SK-N-SH treated with all-trans-retinoic acid at 6 μM for 48 hours (cell line): ENCODE measurements around the gene C10orf95.

Source experiments
- ATAC-seq: fragments of 200-7000 bp; cut with Tn5 transposase; 3 replicates; pipeline ENCODE4 v1.9.1; 2020; ENCODE audit warnings: mild to moderate bottlenecking, moderate library complexity
- ARNTL ChIP-seq: fragments of 450-650 bp; formaldehyde crosslinking; IDR thresholded peaks from 2 replicates; pipeline ENCODE4 v1.5.0; 2020; ENCODE audit warnings: low read depth, mild to moderate bottlenecking, moderate library complexity, borderline replicate concordance
- BACH2 ChIP-seq: fragments of 250-450 bp; sonication (Bioruptor Pico); IDR thresholded peaks from 2 replicates; pipeline ENCODE4 v1.9.0; 2021; ENCODE audit warnings: mild to moderate bottlenecking, borderline replicate concordance
- CREB5 ChIP-seq: fragments of 250-450 bp; sonication (Bioruptor Pico); IDR thresholded peaks from 2 replicates; pipeline ENCODE4 v1.5.1; 2020; ENCODE audit warnings: low read depth, mild to moderate bottlenecking, moderate library complexity
- CSDC2 ChIP-seq: fragments of 250-450 bp; sonication (Bioruptor Pico); IDR thresholded peaks from 2 replicates; pipeline ENCODE4 v1.5.0; 2020; ENCODE audit warnings: mild to moderate bottlenecking, moderate library complexity
- CSRNP3 ChIP-seq: fragments of 250-450 bp; sonication (Bioruptor Pico); IDR thresholded peaks from 2 replicates; pipeline ENCODE4 v1.5.1; 2021; ENCODE audit warnings: mild to moderate bottlenecking, moderate library complexity
- ESRRG ChIP-seq: fragments of 250-450 bp; sonication (Bioruptor Pico); IDR thresholded peaks from 2 replicates; pipeline ENCODE4 v1.6.1; 2021; ENCODE audit warnings: mild to moderate bottlenecking
- GLIS3 ChIP-seq: fragments of 250-450 bp; sonication (Bioruptor Pico); IDR thresholded peaks from 2 replicates; pipeline ENCODE4 v1.5.0; 2020; ENCODE audit warnings: mild to moderate bottlenecking, moderate library complexity
- ISL1 ChIP-seq: fragments of 250-450 bp; sonication (Bioruptor Pico); IDR thresholded peaks from 2 replicates; pipeline ENCODE4 v2.1.2; 2022; ENCODE audit warnings: mild to moderate bottlenecking, moderate library complexity
- POU6F1 ChIP-seq: fragments of 250-450 bp; sonication (Bioruptor Pico); IDR thresholded peaks from 2 replicates; pipeline ENCODE4 v1.8.0; 2021; ENCODE audit warnings: low read depth, mild to moderate bottlenecking, moderate library complexity, borderline replicate concordance
- PPARA ChIP-seq: fragments of 250-450 bp; sonication (Bioruptor Pico); IDR thresholded peaks from 2 replicates; pipeline ENCODE4 v1.5.0; 2020; ENCODE audit warnings: mild to moderate bottlenecking, borderline replicate concordance
- RARB ChIP-seq: fragments of 250-450 bp; sonication (Bioruptor Pico); IDR thresholded peaks from 2 replicates; pipeline ENCODE4 v1.8.0; 2021; ENCODE audit warnings: mild to moderate bottlenecking, moderate library complexity
- SNAI2 ChIP-seq: fragments of 250-450 bp; sonication (Bioruptor Pico); IDR thresholded peaks from 2 replicates; pipeline ENCODE4 v1.5.0; 2020; ENCODE audit warnings: mild to moderate bottlenecking, moderate library complexity
- TCF4 ChIP-seq: fragments of 250-450 bp; sonication (Bioruptor Pico); IDR thresholded peaks from 2 replicates; pipeline ENCODE4 v1.8.0; 2021; ENCODE audit warnings: mild to moderate bottlenecking, moderate library complexity, borderline replicate concordance
- TOX ChIP-seq: fragments of 250-450 bp; sonication (Bioruptor Pico); IDR thresholded peaks from 2 replicates; pipeline ENCODE4 v1.8.0; 2021; ENCODE audit warnings: mild to moderate bottlenecking, moderate library complexity, borderline replicate concordance
- ZC3H10 ChIP-seq: fragments of 250-450 bp; sonication (Bioruptor Pico); IDR thresholded peaks from 2 replicates; pipeline ENCODE4 v1.5.1; 2021; ENCODE audit warnings: mild to moderate bottlenecking, moderate library complexity
- ZFP3 ChIP-seq: fragments of 250-450 bp; sonication (Bioruptor Pico); IDR thresholded peaks from 2 replicates; pipeline ENCODE4 v1.5.0; 2020; ENCODE audit warnings: mild to moderate bottlenecking, moderate library complexity
- ZFP30 ChIP-seq: fragments of 450-650 bp; formaldehyde crosslinking; IDR thresholded peaks from 2 replicates; pipeline ENCODE4 v1.5.0; 2022; ENCODE audit warnings: mild to moderate bottlenecking, moderate library complexity
- ZNF565 ChIP-seq: fragments of 450-650 bp; formaldehyde crosslinking; conservative IDR thresholded peaks from 2 replicates; pipeline ENCODE4 v1.5.0; 2020; ENCODE audit warnings: low read depth, mild to moderate bottlenecking, moderate library complexity
- ZNF70 ChIP-seq: fragments of 450-650 bp; formaldehyde crosslinking; IDR thresholded peaks from 2 replicates; pipeline ENCODE4 v1.5.0; 2020; ENCODE audit warnings: mild to moderate bottlenecking, moderate library complexity
- ZNF8 ChIP-seq: fragments of 450-650 bp; formaldehyde crosslinking; IDR thresholded peaks from 2 replicates; pipeline ENCODE4 v1.5.0; 2020; ENCODE audit warnings: mild to moderate bottlenecking, moderate library complexity
- TF ChIP-seq, protein P1 (sequence below): fragments of 250-450 bp; sonication (Bioruptor Pico); IDR thresholded peaks from 2 replicates; pipeline ENCODE4 v1.5.0; 2020; ENCODE audit warnings: mild to moderate bottlenecking, moderate library complexity
- TF ChIP-seq, protein P2 (sequence below): fragments of 250-450 bp; sonication (Bioruptor Pico); IDR thresholded peaks from 2 replicates; pipeline ENCODE4 v1.8.0; 2020; ENCODE audit warnings: mild to moderate bottlenecking, moderate library complexity, borderline replicate concordance

C10orf95 gene

DNA sequence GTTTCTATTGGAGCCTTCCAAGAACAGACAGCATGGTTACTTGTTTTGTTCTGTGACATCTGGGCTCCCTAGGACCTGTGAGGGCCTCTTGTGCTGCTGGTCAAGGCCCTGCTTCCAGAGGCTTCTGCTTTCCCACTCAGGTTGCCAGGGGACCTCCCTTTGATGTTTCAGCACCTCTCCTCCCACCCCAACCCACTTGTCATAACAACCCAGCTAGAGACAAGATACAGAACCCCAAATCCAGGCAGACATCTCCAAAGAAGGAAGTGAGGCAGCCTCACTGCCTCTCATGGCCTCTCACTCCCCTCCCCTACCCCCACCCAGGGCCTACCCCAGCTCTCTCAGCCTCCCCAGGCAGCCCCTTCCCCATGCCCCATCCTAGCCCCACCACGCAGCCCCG, 44.5 kb downstream of the C10orf95 start:
- TF ChIP-seq CREB5 (CRISPR knock-in tag) (no peak), ZFP30 (CRISPR knock-in tag) (no peak), BACH2 (CRISPR knock-in tag) (no peak), ZNF565 (CRISPR knock-in tag) (no peak), PPARA (CRISPR knock-in tag) (no peak), SNAI2 (CRISPR knock-in tag) (no peak), ZC3H10 (CRISPR knock-in tag) (no peak), ISL1 (no peak), ZNF8 (CRISPR knock-in tag) (no peak), ZFP3 (no peak), ARNTL (CRISPR knock-in tag) (no peak), CSRNP3 (CRISPR knock-in tag) (no peak), POU6F1 (no peak), TCF4 (CRISPR knock-in tag) (no peak), CSDC2 (CRISPR knock-in tag) (no peak), ESRRG (CRISPR knock-in tag) (no peak), TOX (CRISPR knock-in tag) (no peak), RARB (no peak)
- TF ChIP-seq, protein P1, sequence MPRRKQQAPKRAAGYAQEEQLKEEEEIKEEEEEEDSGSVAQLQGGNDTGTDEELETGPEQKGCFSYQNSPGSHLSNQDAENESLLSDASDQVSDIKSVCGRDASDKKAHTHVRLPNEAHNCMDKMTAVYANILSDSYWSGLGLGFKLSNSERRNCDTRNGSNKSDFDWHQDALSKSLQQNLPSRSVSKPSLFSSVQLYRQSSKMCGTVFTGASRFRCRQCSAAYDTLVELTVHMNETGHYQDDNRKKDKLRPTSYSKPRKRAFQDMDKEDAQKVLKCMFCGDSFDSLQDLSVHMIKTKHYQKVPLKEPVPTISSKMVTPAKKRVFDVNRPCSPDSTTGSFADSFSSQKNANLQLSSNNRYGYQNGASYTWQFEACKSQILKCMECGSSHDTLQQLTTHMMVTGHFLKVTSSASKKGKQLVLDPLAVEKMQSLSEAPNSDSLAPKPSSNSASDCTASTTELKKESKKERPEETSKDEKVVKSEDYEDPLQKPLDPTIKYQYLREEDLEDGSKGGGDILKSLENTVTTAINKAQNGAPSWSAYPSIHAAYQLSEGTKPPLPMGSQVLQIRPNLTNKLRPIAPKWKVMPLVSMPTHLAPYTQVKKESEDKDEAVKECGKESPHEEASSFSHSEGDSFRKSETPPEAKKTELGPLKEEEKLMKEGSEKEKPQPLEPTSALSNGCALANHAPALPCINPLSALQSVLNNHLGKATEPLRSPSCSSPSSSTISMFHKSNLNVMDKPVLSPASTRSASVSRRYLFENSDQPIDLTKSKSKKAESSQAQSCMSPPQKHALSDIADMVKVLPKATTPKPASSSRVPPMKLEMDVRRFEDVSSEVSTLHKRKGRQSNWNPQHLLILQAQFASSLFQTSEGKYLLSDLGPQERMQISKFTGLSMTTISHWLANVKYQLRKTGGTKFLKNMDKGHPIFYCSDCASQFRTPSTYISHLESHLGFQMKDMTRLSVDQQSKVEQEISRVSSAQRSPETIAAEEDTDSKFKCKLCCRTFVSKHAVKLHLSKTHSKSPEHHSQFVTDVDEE (CRISPR knock-in tag) = no peak
- TF ChIP-seq, protein P2, sequence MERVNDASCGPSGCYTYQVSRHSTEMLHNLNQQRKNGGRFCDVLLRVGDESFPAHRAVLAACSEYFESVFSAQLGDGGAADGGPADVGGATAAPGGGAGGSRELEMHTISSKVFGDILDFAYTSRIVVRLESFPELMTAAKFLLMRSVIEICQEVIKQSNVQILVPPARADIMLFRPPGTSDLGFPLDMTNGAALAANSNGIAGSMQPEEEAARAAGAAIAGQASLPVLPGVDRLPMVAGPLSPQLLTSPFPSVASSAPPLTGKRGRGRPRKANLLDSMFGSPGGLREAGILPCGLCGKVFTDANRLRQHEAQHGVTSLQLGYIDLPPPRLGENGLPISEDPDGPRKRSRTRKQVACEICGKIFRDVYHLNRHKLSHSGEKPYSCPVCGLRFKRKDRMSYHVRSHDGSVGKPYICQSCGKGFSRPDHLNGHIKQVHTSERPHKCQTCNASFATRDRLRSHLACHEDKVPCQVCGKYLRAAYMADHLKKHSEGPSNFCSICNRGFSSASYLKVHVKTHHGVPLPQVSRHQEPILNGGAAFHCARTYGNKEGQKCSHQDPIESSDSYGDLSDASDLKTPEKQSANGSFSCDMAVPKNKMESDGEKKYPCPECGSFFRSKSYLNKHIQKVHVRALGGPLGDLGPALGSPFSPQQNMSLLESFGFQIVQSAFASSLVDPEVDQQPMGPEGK = no peak
- TF ChIP-seq, all 23 proteins: peak for 0
- no peak for ATAC-seq

GRCh38 chr10:102405632-102406031, 45.7 kb downstream of the C10orf95 start:
- TF ChIP-seq PPARA (CRISPR knock-in tag) (no peak), ZC3H10 (CRISPR knock-in tag) (no peak), GLIS3 (CRISPR knock-in tag) (no peak), TCF4 (CRISPR knock-in tag) (no peak), ZFP3 (no peak), ZNF70 (CRISPR knock-in tag) (no peak), TOX (CRISPR knock-in tag) (no peak), SNAI2 (CRISPR knock-in tag) (no peak), ZFP30 (CRISPR knock-in tag) (no peak), CSRNP3 (CRISPR knock-in tag) (no peak)
- TF ChIP-seq, protein P1 (CRISPR knock-in tag) = no peak
- TF ChIP-seq, protein P2 = no peak
- no peak for ATAC-seq
